SH-SY5Y (cell line): Measurements from ENCODE around the gene LRRFIP1.

ENCODE experiments used
- GATA2 ChIP-seq: IDR thresholded peaks from 2 replicates; pipeline ENCODE4 v1.6.1; 2011; ENCODE audit warnings: mild to moderate bottlenecking, low read depth, low read length
- GATA3 ChIP-seq: IDR thresholded peaks from 2 replicates; pipeline ENCODE4 v1.6.1; 2011; ENCODE audit warnings: low read depth, mild to moderate bottlenecking, low read length, moderate library complexity

LRRFIP1 gene

GRCh38 chr2:237652181-237652580 lies 24.8 kb downstream of the LRRFIP1 start:
- TF ChIP-seq GATA3 (no peak), GATA2 (no peak)

GRCh38 chr2:237652854-237653253 lies 25.5 kb downstream of the LRRFIP1 start:
- no peak for TF ChIP-seq GATA2
- no peak for TF ChIP-seq GATA3

GRCh38 chr2:237653776-237654558 lies 26.6 kb downstream of the LRRFIP1 start:
- no peak for TF ChIP-seq GATA2
- no peak for TF ChIP-seq GATA3

- TF ChIP-seq GATA3: no peak
- no peak for TF ChIP-seq GATA2
Observed at GRCh38 chr2:237657063-237657462, 29.7 kb downstream of the LRRFIP1 start.

GRCh38 chr2:237660381-237660900 lies 33.1 kb downstream of the LRRFIP1 start:
- TF ChIP-seq GATA3 (no peak), GATA2 (no peak)

GRCh38 chr2:237661270-237661669 lies 33.9 kb downstream of the LRRFIP1 start:
- TF ChIP-seq GATA2 (no peak), GATA3 (no peak)

GRCh38 chr2:237661799-237662328 lies 34.5 kb downstream of the LRRFIP1 start:
- TF ChIP-seq GATA3 (no peak), GATA2 (no peak)

- TF ChIP-seq GATA2: no peak
- no peak for TF ChIP-seq GATA3
Observed at GRCh38 chr2:237662671-237663093, 35.3 kb downstream of the LRRFIP1 start.

GRCh38 chr2:237663517-237664110 lies 36.2 kb downstream of the LRRFIP1 start:
- TF ChIP-seq GATA2: no peak
- no peak for TF ChIP-seq GATA3

GRCh38 chr2:237664151-237664550 lies 36.8 kb downstream of the LRRFIP1 start:
- no peak for TF ChIP-seq GATA2
- TF ChIP-seq GATA3: no peak

- TF ChIP-seq GATA2: no peak
- no peak for TF ChIP-seq GATA3
Observed at GRCh38 chr2:237665713-237666143, 38.3 kb downstream of the LRRFIP1 start.

- TF ChIP-seq GATA3: no peak
- TF ChIP-seq GATA2: no peak
Observed at GRCh38 chr2:237666606-237667005, 39.2 kb downstream of the LRRFIP1 start.

GRCh38 chr2:237667893-237668292 lies 40.5 kb downstream of the LRRFIP1 start:
- TF ChIP-seq GATA2: no peak
- no peak for TF ChIP-seq GATA3

GRCh38 chr2:237668440-237668839 lies 41.1 kb downstream of the LRRFIP1 start:
- TF ChIP-seq GATA2 (no peak), GATA3 (no peak)

- TF ChIP-seq GATA3 (no peak), GATA2 (no peak)
Observed at GRCh38 chr2:237669283-237669627, 41.9 kb downstream of the LRRFIP1 start.
